22Rv1 (cell line): ENCODE measurements around the gene TMTC2.
"Not testable (repeated sequence)": the region's sequence is repeated elsewhere in the genome, so short reads cannot be mapped to it uniquely, and the experiment has no call there.

Experiments used
- H3K27ac ChIP-seq: fragments of 450-650 bp; 2 replicates; pipeline ENCODE4 v1.5.1; 2017
- ZFX ChIP-seq: fragments of 450-650 bp; IDR thresholded peaks from 2 replicates; pipeline ENCODE4 v1.6.1; 2017; ENCODE audit warnings: antibody characterized with exemption, borderline replicate concordance
- TF ChIP-seq, protein P1 (sequence below): fragments of 450-650 bp; IDR thresholded peaks from 2 replicates; pipeline ENCODE4 v1.5.1; 2017; ENCODE audit warnings: mild to moderate bottlenecking

The TMTC2 gene

DNA sequence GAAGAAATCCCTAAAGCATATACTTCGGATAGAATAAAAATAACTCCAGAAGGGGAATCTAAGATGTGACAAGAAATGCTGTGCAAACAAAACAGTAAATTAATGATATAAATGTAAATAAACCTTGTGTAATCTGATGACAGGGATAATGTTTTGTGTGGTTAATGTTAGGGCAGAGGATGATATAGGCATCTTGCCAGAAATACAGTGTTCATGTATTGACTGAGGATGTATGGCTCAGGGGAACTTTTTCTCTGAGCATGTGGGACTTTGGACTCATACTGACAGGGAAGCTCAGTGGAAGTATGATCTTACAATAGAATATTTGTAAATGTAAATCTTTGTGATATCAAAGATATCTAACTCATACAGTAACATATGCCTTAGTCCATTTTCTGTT is 420.2 kb downstream of the TMTC2 start:
- TF ChIP-seq, protein P1, sequence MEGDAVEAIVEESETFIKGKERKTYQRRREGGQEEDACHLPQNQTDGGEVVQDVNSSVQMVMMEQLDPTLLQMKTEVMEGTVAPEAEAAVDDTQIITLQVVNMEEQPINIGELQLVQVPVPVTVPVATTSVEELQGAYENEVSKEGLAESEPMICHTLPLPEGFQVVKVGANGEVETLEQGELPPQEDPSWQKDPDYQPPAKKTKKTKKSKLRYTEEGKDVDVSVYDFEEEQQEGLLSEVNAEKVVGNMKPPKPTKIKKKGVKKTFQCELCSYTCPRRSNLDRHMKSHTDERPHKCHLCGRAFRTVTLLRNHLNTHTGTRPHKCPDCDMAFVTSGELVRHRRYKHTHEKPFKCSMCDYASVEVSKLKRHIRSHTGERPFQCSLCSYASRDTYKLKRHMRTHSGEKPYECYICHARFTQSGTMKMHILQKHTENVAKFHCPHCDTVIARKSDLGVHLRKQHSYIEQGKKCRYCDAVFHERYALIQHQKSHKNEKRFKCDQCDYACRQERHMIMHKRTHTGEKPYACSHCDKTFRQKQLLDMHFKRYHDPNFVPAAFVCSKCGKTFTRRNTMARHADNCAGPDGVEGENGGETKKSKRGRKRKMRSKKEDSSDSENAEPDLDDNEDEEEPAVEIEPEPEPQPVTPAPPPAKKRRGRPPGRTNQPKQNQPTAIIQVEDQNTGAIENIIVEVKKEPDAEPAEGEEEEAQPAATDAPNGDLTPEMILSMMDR, result no peak
- no peak for TF ChIP-seq ZFX
- H3K27ac ChIP-seq, result peak overlapping the region; percentile 64

DNA sequence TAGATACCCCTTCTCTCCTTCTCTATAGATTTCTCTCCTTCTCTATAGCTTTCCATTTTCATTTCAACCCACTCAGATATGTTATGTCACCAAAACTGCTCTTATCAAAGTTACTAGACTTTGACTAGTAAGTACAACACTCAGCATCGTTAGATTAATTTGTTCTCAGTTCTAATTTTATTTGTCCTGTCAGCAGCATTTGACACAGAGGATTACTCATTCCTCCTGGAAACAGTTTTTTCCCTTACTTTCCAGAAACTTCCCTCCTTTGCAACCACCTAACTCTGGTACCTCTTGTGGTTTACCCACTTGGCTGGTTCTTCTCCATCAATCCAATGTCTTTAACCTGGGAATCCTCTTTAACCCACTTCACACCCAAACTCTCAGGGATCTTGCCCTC is 423.7 kb downstream of the TMTC2 start:
- no peak for TF ChIP-seq ZFX
- TF ChIP-seq, protein P1, result no peak
- H3K27ac ChIP-seq, result no peak overlapping the region

GRCh38 chr12:83113945-83114344 is 427.2 kb downstream of the TMTC2 start:
- no peak overlapping the region for H3K27ac ChIP-seq
- TF ChIP-seq, protein P1, result no peak
- TF ChIP-seq ZFX, result no peak

DNA sequence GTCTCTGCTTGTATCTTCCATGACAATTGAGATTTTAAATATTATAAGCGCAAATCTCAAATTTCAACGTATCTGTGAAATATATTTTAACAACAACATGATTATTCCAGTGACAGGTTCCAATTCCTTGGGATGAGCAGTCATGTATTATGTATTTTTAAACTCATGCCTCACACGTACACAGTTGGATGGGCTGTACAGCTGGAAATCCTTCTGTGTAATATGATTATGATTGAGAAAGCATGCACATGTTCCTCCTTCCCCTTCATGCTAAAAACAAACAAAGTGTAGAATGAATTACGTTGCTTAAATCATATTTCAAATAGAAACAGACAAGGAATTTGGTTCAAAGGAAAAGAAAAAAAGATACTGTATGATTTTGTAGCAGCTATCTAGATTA is 428.3 kb downstream of the TMTC2 start:
- H3K27ac ChIP-seq, result no peak overlapping the region
- no peak for TF ChIP-seq ZFX
- TF ChIP-seq, protein P1, result no peak

GRCh38 chr12:83117926-83118325 is 431.2 kb downstream of the TMTC2 start:
- not testable (repeated sequence) for H3K27ac ChIP-seq

DNA sequence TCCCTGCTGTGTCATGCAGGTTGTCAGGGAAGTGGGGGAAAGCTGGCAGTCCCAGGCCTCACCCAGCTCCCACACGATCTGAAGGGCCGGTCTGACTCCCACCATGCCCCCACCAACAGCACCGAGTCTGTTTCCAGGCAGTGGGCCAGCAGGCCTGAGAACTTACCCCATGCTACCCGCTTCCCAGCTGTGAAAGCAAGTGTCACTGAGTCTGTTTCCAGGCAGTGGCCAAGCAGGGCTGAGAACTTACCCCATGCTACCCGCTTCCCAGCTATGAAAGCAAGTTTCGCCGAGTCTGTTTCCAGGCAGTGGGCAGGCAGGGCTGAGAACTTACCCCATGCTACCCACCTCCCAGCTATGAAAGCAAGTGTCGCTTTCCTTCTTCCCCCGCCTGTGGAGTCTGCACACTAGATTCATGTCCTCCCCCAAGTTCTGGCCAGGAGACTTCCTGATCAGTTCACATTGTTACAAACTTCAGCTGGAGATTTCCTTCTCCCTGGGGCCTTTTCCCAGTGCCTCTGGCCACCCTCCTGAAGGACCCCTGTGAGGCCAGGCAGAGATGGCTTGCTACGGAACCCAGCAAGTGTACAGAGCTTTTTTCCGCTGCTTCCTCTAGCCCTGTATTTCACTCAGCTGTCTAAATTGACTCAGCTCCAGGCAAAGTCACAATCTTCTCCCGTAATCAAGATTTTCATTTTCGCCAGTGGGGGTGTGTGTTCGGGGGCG is 435.4 kb downstream of the TMTC2 start:
- no peak for TF ChIP-seq ZFX
- TF ChIP-seq, protein P1, result no peak
- H3K27ac ChIP-seq, result no peak overlapping the region

- no peak overlapping the region for H3K27ac ChIP-seq
- TF ChIP-seq, protein P1, result no peak
- no peak for TF ChIP-seq ZFX
These were observed 435.9 kb downstream of the TMTC2 start for GRCh38 chr12:83122623-83122934.

DNA sequence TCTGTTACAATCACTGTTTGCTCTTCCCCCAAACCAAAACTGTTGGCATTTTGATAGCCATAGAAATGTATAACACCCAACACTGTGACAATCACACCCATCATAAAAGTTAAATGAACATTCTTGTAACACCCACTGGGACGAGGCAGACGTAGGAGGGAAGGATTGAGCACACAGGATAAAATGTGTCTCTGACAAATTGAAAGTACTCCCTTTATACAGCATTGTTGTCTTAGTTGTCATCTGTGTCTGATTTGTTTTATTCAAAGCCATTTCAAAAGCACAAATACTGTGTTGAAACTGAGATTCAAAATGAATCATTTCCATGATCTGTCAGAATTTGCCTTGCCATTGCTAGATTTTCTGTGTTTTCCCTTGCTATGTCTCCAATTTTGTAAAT is 436.3 kb downstream of the TMTC2 start:
- H3K27ac ChIP-seq, result no peak overlapping the region
- TF ChIP-seq ZFX, result no peak
- TF ChIP-seq, protein P1, result no peak
